ENCODE results near the gene NEK8.

NEK8 gene

GRCh38 chr17:28728364-28729200 is at the start of gene NEK8:
Gene NEK8 (plus strand): TSS chr17:28728788. CDS start chr17:28728814, 26 bp downstream.
- DNase-seq = peak; percentile 95

- DNase-seq = no peak
Measured at GRCh38 chr17:28682655-28683054, 45.9 kb upstream of the NEK8 start.

- DNase-seq = no peak
Measured at GRCh38 chr17:28684963-28685362, 43.6 kb upstream of the NEK8 start.

- DNase-seq = no peak
Measured at GRCh38 chr17:28685366-28685765, 43.2 kb upstream of the NEK8 start.

- no peak for DNase-seq
Measured at GRCh38 chr17:28686296-28686695, 42.3 kb upstream of the NEK8 start.

- DNase-seq = no peak
Measured at GRCh38 chr17:28688481-28688880, 40.1 kb upstream of the NEK8 start.

GRCh38 chr17:28689011-28689410 is 39.6 kb upstream of the NEK8 start:
- DNase-seq = no peak

GRCh38 chr17:28693869-28694268 is 34.7 kb upstream of the NEK8 start:
- DNase-seq = no peak

GRCh38 chr17:28698253-28698941 is 30.2 kb upstream of the NEK8 start:
- DNase-seq = no peak

- no peak for DNase-seq
Measured at GRCh38 chr17:28700278-28700677, 28.3 kb upstream of the NEK8 start.

- DNase-seq = no peak
Measured at GRCh38 chr17:28700830-28701492, 27.6 kb upstream of the NEK8 start.

GRCh38 chr17:28702026-28702751 is 26.4 kb upstream of the NEK8 start:
- no peak for DNase-seq

- DNase-seq = no peak
Measured at GRCh38 chr17:28702752-28703150, 25.8 kb upstream of the NEK8 start.

- DNase-seq = no peak
Measured at GRCh38 chr17:28703552-28704218, 24.9 kb upstream of the NEK8 start.

- no peak for DNase-seq
Measured at GRCh38 chr17:28704219-28704858, 24.2 kb upstream of the NEK8 start.

- no peak for DNase-seq
Measured at GRCh38 chr17:28705074-28705659, 23.4 kb upstream of the NEK8 start.

GRCh38 chr17:28705728-28706334 is 22.8 kb upstream of the NEK8 start:
- no peak for DNase-seq

- no peak for DNase-seq
Measured at GRCh38 chr17:28706471-28707338, 21.9 kb upstream of the NEK8 start.

GRCh38 chr17:28707339-28707720 is 21.3 kb upstream of the NEK8 start:
- no peak for DNase-seq

Measured in activated effector memory CD4-positive, alpha-beta T cell treated with Interleukin-2 at 50 U/mL for 16 hours (primary cell).